Activated CD8-positive, alpha-beta memory T cell treated with anti-CD3 and anti-CD28 coated beads for 1 hour (primary cell): Measurements from ENCODE around the gene KCNH2.

ENCODE experiments used
- DNase-seq, 2 donors: peaks; one replicate each; pipeline ENCODE4 v3.0.0-alpha.2; 2020; ENCODE audit warnings: low read depth in 1 of 2; ENCODE audit errors: extremely low read depth in 1 of 2

The KCNH2 gene

DNA sequence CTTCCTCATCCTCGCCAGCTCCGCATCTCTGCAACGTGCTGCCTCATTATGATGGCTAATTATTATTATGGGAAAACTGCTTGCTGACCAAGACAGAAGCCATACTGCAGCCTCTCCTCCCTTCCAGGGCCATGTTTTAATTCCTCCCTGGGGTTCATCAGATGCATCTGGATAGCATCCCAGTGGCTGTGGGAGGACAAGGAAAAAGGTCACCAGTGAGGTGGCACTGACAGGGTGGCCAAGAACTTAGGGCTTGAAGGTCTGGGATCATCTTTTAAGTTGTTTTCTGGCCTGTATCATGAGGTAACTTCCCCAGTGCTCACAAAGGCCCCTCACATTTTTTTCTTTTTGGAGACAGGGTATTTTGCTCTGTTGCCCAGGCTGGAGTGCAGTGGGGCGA lies 39.6 kb downstream of the KCNH2 start:
- DNase-seq = no peak

DNA sequence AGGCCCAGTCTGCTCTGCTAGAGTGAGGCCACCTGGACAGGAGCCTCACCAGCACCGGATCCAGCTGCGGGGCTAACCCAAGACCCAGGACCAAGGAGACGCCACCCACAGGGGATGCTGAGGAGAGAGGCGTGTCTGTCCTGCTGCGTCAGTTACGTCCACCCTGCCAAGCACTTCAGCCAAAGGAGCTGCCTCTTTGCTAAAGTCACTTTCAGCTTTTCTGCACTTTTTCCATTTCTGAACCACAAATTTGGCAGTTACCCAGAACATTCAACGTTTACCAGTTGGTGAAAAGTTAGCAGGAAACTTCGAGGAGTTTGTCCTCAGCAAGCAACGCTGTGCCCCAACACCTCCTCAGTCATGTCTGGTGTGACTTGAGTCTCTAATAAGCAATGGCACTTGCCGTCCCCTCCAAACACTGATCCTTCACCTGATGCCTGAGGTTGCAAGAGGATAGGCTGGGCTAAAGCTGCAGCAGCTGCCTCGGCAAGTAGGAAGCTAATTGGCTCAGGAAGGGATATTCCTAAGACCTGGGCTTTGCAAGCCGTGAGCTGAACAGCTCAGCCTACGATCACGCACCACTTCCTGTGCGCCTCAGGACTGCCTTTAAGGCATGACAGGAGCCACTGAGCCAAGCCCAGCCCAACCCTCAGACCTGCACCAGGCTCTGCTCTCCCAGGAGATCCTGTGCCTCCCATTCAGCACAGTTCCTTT lies 40.1 kb downstream of the KCNH2 start:
- no peak for DNase-seq

DNA sequence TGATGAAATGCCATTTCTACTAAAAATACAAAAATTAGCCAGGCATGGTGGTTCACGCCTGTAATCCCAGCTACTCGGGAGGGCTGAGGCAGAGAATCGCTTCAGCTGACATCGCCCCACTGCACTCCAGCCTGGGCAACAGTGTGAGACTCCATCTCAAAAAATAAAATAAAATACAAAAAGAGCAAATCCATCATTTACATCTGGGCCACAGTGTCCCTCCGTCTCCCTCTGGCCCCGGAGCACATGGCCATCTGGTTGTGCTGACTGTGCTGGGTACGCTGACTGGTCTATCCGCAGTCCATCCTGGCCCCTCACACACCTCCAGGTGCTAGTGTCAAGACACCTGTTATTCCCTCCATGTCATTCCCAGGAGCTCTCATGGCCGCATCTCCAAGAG lies 42.1 kb downstream of the KCNH2 start:
- DNase-seq = no peak

DNA sequence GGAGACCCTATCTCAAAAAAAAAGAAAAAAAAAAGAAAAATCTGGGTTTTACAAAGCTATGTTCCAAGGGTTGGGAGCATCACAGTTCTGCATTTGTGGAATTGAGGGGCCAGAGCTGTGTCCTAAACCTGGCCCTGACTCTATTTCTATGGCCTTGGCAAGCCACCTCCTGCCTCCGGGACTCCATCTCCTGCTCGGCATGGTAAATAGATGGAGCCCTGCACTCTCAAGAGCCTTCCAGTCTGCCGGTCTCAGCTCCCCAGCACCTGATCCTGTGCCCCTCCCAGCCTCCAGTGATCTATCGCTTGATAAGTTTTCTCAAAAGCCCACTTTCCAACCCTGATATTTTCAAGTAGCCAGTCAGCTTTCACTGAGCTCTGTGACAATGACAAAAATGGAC lies 43.0 kb downstream of the KCNH2 start:
- DNase-seq = no peak

DNA sequence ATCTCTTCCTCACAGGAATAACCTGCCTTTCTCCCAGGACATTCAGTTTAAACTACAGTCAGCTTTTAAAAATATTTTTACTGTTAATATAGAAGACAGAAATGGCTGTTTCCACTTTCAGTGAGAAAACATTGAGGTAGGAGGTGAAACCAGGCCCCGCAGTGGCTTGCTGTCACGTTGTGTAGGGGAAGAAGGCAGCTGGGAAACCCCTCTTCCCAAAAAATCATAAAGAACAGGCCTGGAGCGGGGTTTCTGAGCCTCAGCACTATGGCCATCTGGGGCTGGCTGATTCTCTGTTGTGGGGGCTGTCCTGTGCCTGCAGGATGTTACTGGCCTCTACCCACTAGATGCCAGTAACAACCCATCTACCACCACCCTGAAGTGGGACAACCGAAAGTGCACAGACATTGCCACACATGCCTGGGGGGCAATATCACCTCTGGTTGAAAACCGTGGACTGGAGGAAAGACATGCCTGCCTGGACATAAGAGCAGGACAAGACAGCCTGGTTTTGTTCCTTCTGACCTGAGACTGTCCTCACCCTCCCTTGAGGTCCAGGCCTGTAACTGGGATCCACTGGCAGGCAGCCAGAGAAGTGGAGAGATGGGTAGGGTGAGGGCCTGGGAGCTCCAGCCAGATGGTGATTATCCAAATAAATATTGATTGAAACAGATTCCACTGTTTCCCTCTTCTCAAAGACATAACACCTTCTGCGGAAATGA lies 43.9 kb downstream of the KCNH2 start:
- DNase-seq = no peak

DNA sequence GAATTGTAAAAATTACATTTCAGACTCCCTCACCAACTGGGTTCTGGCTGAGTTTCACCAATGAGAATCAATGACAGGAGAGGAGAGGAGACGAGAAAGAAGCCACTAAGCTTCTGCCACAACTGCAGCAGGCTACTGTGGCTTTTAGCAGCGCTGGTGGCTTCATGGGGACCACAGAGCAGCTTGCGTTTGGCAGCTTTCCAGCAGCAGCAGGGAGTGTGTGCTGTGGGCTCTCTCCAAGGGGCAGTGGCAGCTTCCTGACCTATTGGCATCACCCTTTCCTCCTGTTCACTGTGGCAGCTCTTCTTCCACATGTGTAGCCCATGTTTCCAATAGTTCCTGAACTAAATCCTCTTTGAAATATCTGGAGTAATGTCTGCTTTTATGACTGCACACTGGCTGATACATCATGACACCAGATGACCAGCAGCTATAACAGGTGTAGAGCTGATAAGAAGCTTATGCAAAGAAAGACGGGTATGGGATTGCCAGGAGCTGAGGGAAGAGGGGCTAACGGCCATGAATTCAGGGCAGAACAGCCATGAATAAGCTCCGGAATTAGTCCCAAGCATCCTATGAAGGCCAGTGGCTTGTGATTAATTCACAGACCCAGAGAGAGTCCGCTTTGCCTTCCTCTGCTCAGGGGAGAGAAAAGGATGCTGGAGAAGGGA lies 46.8 kb downstream of the KCNH2 start:
- DNase-seq = no peak

DNA sequence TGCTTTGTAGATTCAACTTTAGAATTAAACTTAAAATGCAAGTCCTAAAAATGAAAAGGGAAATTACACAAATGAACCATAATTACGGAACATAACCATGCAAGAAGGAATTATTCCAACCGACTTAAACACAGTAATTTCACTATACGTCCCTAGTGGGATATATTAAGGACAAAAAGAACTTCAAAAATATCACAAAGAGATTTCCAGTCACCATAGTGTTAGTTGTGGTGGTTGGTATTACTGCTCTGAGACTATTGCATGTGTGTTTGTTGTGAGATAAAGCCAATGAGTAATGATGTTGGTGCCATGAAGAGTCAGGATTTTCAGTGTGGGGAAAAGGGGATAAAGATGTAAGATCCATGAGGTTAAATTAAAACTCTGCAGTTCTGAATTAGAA lies 49.6 kb downstream of the KCNH2 start:
- DNase-seq = no peak

DNA sequence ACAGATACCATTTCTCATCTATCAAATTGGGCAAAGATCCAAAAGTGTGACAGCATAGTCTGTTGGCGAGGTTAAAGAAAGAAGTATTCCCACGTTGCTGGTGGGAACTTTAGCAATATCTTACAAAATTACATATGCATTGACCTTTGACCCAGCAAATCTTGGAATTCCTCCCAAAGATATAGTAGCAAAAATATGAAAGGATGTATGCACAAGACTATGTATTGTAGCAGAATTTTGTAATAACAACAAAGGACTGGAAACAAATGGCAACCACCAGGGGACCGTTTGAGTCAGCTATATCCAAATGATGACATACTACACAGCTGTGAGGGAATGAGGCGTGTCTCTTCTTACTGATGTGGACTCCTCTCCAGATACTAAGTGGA lies 50.2 kb downstream of the KCNH2 start:
- DNase-seq = no peak

DNA sequence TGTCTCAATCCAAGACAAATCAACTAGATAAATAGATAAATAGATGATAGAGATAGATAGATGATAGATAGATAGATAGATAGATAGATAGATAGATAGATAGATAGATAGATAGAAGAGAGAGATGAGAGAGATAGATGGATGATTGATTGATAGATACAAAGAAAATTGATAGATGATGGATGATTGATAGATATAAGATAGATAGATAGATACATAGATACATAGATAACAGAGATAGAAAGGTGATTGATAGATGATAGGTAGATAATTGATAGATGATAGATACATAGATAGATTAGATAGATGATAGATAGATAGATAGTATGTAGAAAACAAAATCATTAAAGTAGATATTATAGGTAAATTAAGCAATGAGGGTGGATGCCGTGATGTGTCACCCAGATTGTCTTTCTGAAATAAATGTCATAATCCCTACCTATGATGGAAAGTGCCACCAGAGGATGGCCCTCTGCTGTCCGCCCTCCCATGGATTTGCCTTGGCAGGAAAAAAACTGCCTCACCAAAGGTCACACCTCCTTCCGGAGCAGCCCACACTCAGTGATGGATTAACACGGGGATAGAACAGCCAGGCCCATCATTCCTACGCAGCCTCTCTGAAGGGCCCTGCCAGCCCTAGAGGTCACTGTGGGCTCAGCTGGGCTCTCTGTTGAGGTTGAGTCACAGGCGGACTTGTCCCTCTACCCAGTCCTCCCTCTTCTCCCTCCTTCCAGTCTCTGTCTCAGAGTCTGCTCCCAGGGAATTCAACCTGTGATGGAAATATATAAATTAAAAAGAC lies 50.8 kb downstream of the KCNH2 start:
- DNase-seq = no peak

DNA sequence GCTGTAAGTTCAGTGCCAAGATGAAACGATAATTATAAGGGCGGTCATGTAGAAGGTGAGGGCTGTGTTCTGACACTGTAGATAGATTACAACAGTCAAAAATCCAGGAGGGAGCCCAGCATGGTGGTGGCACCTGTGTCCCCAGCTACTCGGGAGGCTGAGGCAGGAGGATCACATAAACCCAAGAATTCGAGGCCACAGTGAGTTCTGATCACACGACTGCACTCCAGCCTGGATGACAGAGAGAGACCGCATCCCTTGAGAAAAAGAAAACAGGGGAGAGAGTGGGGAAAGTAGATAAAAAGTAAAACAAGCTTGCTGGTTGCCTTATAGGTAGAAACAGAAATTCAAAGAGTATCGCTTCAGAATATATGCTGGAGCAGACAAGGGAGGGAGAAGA lies 52.1 kb downstream of the KCNH2 start:
- no peak for DNase-seq

DNA sequence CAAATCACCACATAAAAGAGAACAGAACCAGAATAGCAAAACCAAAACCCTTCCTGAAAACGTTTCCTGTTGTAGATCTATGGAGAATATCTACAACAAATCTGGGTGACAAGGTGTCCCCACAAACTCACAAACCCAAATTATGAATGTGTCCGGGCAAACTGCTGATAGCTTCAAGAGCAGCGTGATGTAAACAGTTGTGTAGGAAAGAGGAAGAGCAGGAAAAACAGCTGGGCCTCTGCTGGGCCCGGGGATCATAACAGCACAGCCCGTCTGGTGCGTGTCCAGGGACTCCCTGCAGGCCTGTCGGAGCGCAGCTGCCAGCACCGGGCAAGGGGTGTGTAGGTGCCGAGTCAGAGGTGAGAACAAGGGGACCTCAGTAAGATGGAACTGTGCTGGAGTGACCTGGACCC lies 53.7 kb downstream of the KCNH2 start:
- DNase-seq = no peak

DNA sequence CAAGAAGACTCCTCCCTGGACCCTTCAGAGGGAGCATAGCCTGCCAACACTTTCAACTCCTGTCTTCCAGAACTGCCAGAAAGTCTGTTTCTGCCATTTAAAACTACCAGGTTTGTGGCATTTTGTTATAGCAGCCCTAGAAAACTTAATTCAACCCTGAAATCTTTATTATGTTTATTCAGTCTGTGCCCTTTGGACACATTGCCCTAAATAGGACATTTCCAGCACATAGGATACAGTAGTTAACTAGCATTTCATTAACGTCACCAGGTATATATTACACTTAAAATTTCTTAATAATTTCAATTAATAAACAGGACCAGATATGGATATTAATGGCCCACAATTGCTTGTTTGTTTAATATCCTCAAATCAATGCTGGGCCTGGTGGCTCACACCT lies 54.3 kb downstream of the KCNH2 start:
- DNase-seq = no peak

DNA sequence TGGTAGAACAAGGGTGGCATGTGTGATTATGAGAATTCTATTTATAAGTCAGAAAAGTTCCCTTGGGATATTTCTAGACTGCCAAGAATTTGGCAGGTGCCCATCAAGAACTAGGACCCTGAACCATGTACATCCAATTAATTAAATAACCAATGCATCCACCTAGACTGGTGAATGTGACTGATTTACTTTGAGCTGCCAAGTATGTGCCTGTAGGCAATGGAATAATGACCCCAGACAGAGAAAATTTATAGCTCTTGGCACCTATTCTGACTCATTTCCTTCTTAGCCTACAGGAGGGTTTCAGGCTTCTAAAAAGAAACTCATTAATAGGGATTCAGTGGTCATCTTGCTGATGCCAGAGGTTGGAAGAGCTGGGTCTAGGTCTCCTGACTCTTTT lies 54.9 kb downstream of the KCNH2 start:
- no peak for DNase-seq

DNA sequence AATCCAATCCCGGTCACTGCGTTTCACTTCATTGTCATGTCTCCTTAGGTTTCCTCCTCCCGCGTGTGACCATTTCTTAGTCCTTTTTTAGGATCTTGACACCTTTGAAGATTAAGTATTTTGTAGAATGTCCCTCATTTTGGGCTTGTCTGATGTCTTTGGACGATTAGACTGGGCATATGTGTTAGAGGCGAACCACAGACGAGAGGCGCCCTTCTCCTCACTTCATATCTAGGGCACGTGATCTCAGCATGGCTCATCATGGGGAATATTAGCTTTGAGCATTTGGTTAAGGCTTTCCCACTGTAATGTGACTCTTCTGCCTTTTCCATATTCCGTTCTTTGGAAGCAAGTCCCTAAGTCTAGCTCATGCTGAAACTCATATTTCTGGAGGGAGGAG lies 59.0 kb downstream of the KCNH2 start:
- no peak for DNase-seq

DNA sequence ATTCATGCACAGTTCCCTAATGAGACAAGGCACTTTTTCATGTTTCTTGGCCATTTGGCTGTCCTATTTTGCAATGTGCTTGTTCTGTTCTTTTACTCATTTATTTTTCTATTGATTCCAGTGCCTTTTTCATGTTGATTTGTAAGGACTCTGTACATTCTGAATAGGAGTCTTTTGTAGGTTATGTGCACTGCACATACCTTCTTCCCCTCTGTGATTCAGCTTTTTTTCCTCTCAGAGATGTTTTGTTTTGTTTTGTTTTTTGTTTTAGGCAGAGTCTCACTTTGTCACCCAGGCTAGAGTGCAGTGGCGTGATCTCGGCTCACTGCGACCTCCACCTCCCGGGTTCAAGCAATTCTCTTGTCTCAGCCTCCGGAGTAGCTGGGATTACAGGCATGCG lies 59.7 kb downstream of the KCNH2 start:
- DNase-seq = no peak

DNA sequence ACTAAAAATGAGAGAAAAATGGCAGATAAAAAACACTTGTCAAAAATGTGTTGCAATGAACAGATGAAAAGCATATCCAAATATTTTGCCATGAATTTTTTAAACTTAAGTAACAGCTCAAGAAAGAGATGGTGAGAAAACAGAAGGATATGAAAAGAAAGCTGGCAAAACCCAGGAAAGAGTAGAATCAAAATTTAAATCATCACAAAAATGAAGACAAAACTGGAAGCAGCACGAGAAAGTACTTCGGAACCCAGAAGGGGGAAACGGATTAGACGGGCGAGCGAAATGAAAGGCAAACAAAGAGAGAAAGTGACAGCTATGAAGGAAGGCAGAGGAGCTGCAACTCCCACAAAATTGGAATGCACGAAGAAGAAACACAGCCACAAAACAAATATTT lies 60.2 kb downstream of the KCNH2 start:
- no peak for DNase-seq

DNA sequence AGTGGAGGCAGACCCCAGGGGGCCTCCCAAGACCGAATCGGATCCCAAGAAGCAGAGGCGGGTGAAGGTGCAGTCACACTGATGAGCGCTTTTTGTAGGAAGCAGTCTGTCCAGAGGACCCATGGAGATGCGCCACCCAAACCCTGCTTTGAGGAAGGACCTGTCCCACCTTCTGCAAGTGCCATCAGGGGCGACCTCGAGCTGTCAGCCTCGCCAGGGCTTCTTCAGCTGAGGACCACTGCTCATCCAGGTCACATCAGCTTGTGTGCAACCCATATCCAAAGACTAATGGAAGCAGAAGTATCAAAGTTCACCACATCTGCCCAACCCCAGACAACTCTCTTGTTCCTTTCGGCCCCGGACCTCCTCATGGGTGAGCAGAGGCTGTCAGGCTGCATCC lies 61.5 kb downstream of the KCNH2 start:
- DNase-seq = no peak

DNA sequence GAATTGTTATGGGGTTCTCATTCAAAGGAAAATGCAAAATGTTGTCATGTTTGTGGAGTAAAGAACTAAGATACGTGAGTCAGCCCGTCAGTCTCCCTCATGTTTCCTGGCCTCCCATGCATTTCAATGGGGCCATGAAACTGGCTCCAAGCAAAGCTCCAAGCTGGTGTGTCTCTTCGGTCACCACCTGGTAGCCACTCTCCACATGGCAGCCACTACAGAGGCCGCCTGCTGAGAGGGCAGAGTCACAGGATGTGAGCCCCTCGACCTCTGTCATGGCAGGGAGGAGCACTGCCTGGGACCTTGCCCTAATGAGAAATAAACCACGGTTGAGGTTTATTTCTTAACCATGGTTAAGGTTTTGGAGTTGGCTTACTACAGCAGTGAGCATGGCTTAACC lies 63.2 kb downstream of the KCNH2 start:
- DNase-seq = no peak

DNA sequence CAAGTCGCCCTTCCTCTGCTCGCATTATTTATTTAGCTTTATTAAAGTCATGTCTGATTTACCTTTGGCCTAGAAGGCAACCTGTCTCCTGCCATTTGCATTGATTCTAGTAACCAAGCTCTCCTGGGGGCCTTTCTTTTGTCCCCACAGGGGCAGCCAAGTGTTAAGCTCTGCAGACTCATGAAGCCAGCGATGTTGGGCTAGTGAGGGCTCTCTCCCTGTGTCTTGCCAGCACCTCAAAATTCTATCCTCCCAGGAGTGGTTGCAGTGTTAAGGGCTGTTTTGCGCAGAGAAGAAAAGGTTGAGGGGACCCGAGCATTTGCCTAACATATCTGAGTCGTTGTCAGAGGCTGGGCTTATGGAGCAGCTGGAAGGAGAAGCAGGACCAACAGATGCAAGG lies 63.9 kb downstream of the KCNH2 start:
- no peak for DNase-seq

DNA sequence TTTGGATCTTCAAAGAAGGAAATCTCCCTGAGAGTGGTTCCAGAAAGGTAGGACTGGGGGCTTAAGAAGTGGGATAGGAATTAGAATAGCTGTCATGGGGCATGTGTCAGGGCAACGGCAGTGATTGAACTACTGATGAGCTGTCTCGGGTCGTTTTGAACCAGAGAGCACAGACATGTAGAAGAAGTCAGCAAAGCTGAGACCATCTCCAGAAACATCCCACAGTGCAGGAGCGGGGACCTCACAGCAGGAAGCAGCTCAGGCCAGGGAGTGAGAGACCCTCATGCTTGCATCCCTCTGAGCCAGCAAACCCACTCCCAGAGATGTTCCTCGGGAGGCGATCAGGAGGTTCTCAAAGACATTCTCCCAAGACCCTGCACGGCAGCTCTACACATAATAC lies 65.7 kb downstream of the KCNH2 start:
- no peak for DNase-seq

DNA sequence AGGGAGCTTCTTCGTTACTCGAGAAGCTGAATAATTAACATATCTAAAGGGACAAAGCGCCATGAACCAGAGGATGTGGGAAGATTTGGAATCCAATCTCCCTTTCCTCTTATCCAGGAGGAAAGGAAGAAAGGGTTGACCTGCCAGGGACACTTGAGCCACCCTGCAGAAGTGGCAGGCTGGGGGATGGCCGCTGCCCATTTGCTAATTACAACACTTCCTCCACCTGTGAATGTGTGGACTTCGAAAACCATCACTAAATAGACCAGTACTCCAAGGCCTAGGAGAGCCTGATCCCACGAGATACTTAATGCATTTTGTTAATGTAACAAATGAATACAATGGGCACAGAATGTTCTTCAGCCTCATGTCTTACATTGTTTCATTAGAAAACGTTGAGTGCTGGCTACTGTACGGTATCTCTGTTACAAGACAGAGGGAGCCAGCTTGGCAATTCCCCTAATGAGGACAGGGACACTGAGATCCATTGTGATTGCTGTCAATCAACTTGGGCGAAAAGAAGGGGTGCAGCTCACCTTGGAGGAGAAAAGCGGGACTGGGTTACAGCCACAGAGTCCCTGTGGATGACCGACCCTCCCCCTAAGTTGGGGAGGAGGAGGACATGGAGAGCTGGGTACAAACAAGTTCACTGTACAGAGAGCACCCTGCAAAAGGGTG lies 66.4 kb downstream of the KCNH2 start:
- no peak for DNase-seq
